Mucosa of stomach (tissue), 1 donor: Measurements from ENCODE around the gene KDM1B.
A peak's percentile ranks its signal among the peaks of the same experiment; 100 is the strongest.
"Not testable (repeated sequence)": the region's sequence is repeated elsewhere in the genome, so short reads cannot be mapped to it uniquely, and the experiment has no call there.

Experiments
- H3K27me3 ChIP-seq: one replicate; pipeline ENCODE4 v1.7.0; 2013; ENCODE audit warnings: mild to moderate bottlenecking, low read length; ENCODE audit not compliant: control insufficient read depth, insufficient read depth
- H3K36me3 ChIP-seq: one replicate; pipeline ENCODE4 v1.7.0; 2013; ENCODE audit warnings: low read length; ENCODE audit not compliant: control insufficient read depth, insufficient read depth
- H3K4me1 ChIP-seq: one replicate; pipeline ENCODE4 v1.7.0; 2013; ENCODE audit warnings: mild to moderate bottlenecking, low read length; ENCODE audit not compliant: control insufficient read depth, insufficient read depth
- H3K4me3 ChIP-seq: one replicate; pipeline ENCODE4 v1.7.0; 2013; ENCODE audit warnings: low read length
- H3K9ac ChIP-seq: one replicate; pipeline ENCODE4 v1.7.0; 2013; ENCODE audit warnings: mild to moderate bottlenecking, low read length, moderate library complexity
- H3K9me3 ChIP-seq: one replicate; pipeline ENCODE4 v1.7.0; 2013; ENCODE audit warnings: mild to moderate bottlenecking, low read length, moderate library complexity; ENCODE audit not compliant: control insufficient read depth
- donor health status: Pancreatic carcinoma.

Gene KDM1B

GRCh38 chr6:18155864-18156421 lies 721 bp downstream of the KDM1B start:
- Histone ChIP-seq H3K4me1 (peaks cover 14% of the 10 kb centered on the region), H3K4me3 (peak overlapping the region; percentile 60), H3K9me3 (no peaks in the 10 kb centered on the region), H3K9ac (peak overlapping the region; percentile 75), H3K36me3 (no peaks in the 10 kb centered on the region), H3K27me3 (no peaks in the 10 kb centered on the region)

GRCh38 chr6:18160911-18161310 lies 5.7 kb downstream of the KDM1B start:
- Histone ChIP-seq H3K36me3 (peaks cover 4% of the 10 kb centered on the region), H3K9me3 (no peaks in the 10 kb centered on the region), H3K9ac (no peak overlapping the region), H3K27me3 (no peaks in the 10 kb centered on the region), H3K4me1 (peaks cover 5% of the 10 kb centered on the region), H3K4me3 (no peak overlapping the region)

GRCh38 chr6:18161431-18161830 lies 6.2 kb downstream of the KDM1B start:
- Histone ChIP-seq H3K4me1 (peaks cover under 1% of the 10 kb centered on the region), H3K9me3 (no peaks in the 10 kb centered on the region), H3K9ac (no peak overlapping the region), H3K36me3 (peaks cover 4% of the 10 kb centered on the region), H3K27me3 (no peaks in the 10 kb centered on the region), H3K4me3 (no peak overlapping the region)

- H3K4me1 ChIP-seq: no peaks in the 10 kb centered on the region
- H3K36me3 ChIP-seq: peaks cover 4% of the 10 kb centered on the region
- H3K9ac ChIP-seq: no peak overlapping the region
- H3K9me3 ChIP-seq: no peaks in the 10 kb centered on the region
- H3K27me3 ChIP-seq: no peaks in the 10 kb centered on the region
- H3K4me3 ChIP-seq: no peak overlapping the region
Observed at GRCh38 chr6:18162401-18162800, 7.2 kb downstream of the KDM1B start.

- H3K36me3 ChIP-seq: peaks cover 4% of the 10 kb centered on the region
- no peak overlapping the region for H3K9ac ChIP-seq
- H3K4me1 ChIP-seq: no peaks in the 10 kb centered on the region
- H3K9me3 ChIP-seq: no peaks in the 10 kb centered on the region
- H3K27me3 ChIP-seq: no peaks in the 10 kb centered on the region
- H3K4me3 ChIP-seq: no peak overlapping the region
Observed at GRCh38 chr6:18165751-18166150, 10.5 kb downstream of the KDM1B start.

- Histone ChIP-seq H3K27me3 (no peaks in the 10 kb centered on the region), H3K9ac (no peak overlapping the region), H3K9me3 (no peaks in the 10 kb centered on the region), H3K4me1 (no peaks in the 10 kb centered on the region), H3K36me3 (peaks cover 8% of the 10 kb centered on the region), H3K4me3 (no peak overlapping the region)
Observed at GRCh38 chr6:18166312-18167036, 11.3 kb downstream of the KDM1B start.

- Histone ChIP-seq H3K4me3 (no peak overlapping the region), H3K9me3 (no peaks in the 10 kb centered on the region), H3K4me1 (no peaks in the 10 kb centered on the region), H3K27me3 (no peaks in the 10 kb centered on the region), H3K36me3 (peaks cover 12% of the 10 kb centered on the region), H3K9ac (no peak overlapping the region)
Observed at GRCh38 chr6:18168264-18168663, 13.0 kb downstream of the KDM1B start.

- Histone ChIP-seq H3K4me3 (no peak overlapping the region), H3K27me3 (no peaks in the 10 kb centered on the region), H3K4me1 (no peaks in the 10 kb centered on the region), H3K9ac (no peak overlapping the region), H3K9me3 (no peaks in the 10 kb centered on the region), H3K36me3 (peaks cover 8% of the 10 kb centered on the region)
Observed at GRCh38 chr6:18171871-18172270, 16.6 kb downstream of the KDM1B start.

- H3K36me3 ChIP-seq, H3K4me3 ChIP-seq, H3K27me3 ChIP-seq, H3K9ac ChIP-seq, H3K9me3 ChIP-seq, H3K4me1 ChIP-seq: not testable (repeated sequence)
Observed at GRCh38 chr6:18176198-18176597, 21.0 kb downstream of the KDM1B start.

GRCh38 chr6:18177286-18177965 lies 22.2 kb downstream of the KDM1B start:
- Histone ChIP-seq H3K4me3 (no peak overlapping the region), H3K9ac (no peak overlapping the region), H3K36me3 (no peaks in the 10 kb centered on the region), H3K4me1 (no peaks in the 10 kb centered on the region), H3K9me3 (no peaks in the 10 kb centered on the region), H3K27me3 (no peaks in the 10 kb centered on the region)

- H3K4me3 ChIP-seq: no peak overlapping the region
- no peaks in the 10 kb centered on the region for H3K9me3 ChIP-seq
- no peaks in the 10 kb centered on the region for H3K4me1 ChIP-seq
- no peak overlapping the region for H3K9ac ChIP-seq
- H3K36me3 ChIP-seq: no peaks in the 10 kb centered on the region
- no peaks in the 10 kb centered on the region for H3K27me3 ChIP-seq
Observed at GRCh38 chr6:18178960-18179615, 23.9 kb downstream of the KDM1B start.

- H3K4me1 ChIP-seq: no peaks in the 10 kb centered on the region
- H3K9me3 ChIP-seq: no peaks in the 10 kb centered on the region
- no peaks in the 10 kb centered on the region for H3K36me3 ChIP-seq
- H3K9ac ChIP-seq: no peak overlapping the region
- H3K27me3 ChIP-seq: no peaks in the 10 kb centered on the region
- no peak overlapping the region for H3K4me3 ChIP-seq
Observed at GRCh38 chr6:18179770-18180356, 24.6 kb downstream of the KDM1B start.
